ENCODE results near the gene CPNE4.

GRCh38 chr3:132003685-132004084 lies 31.1 kb downstream of the CPNE4 start:
- TF ChIP-seq EZH2phosphoT487 (IDR thresholded peaks at IDR 0.05; ENCODE audit: borderline replicate concordance, low read length) = no peak
- no peak for TF ChIP-seq CTCF (IDR thresholded peaks at IDR 0.05; ENCODE audit: low read depth, low read length, poor library complexity, severe bottlenecking)

All from DOHH2 (cell line).